NCI-H2196 treated with DMSO at 0.1 percent for 48 hours (cell line): ENCODE results near the gene SLC9A3.
A peak's percentile ranks its signal among the peaks of the same experiment; 100 is the strongest.
"Not testable (repeated sequence)": the region's sequence is repeated elsewhere in the genome, so short reads cannot be mapped to it uniquely, and the experiment has no call there.

ENCODE experiments used
- DNase-seq: peaks from one replicate; lab custom pipeline; 2025; ENCODE audit not compliant: unreplicated experiment; lab: John Stamatoyannopoulos, UW

Gene SLC9A3

DNA sequence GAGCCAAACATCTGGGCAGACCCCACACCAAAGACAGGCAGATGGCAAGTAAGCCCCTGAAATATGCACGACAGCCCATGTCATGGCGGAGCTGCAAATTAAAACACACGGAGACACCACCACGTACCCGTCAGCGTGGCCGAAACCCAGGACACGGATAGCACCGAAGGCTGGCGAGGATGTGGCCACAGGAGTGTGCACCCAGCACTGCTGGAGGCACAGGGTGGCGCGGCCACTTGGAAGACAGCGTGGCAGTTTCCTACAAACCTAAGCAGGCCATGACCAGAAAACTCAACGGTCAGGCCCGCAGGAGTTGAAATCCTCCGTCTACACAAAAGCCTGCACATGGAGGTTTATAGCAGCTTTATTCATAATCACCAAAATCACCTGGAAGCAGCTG, 12.8 kb downstream of the SLC9A3 start:
- no peak for DNase-seq

DNA sequence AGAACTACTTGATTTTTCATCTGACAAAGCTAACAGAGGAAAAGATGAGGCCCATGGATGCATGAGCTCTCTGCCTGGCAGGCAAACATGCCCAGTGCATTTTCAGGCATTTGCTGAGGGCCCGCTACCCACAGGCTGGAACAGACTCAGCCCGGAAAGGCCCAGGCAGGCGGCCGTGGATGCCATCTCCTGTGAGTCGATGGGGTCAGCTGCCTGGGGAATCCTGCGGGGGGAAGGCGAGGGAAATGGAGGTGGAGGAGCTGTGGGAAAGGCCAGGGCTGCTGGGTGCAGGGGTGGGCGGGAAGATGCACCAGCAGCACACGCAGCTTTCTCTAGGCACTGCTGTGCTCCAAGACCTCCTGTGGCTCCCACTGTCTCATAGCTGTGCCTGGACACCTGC, 13.7 kb downstream of the SLC9A3 start:
- DNase-seq, result no peak

DNA sequence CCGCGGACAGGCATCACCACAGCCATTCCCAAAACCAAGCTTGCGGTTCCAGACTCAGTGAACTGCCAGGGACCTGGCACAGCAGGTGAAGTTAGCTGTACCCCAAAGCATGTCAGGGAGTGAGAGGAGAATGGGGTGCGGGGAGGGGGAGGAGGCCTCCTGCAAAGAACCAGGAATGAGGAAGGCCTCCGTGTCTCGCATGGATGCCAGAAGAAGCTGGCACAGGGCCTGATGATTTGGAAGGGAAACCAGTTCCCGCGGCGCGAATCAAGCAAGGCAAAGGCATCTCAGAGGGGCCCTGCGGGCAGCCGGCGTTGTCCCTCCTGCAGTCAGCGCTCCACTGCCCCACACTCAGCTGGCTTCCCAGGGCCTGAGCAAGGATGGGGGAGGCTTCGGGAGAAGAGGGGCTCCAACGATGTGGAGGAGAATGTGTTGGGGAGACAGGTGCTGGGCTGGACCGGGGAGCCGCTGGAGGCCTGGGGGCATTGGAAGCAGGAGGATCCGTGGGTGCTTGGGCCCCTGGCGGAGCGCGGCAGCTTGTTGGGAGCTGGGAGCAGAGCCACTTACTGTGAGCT, 14.6 kb downstream of the SLC9A3 start:
- DNase-seq, result no peak

DNA sequence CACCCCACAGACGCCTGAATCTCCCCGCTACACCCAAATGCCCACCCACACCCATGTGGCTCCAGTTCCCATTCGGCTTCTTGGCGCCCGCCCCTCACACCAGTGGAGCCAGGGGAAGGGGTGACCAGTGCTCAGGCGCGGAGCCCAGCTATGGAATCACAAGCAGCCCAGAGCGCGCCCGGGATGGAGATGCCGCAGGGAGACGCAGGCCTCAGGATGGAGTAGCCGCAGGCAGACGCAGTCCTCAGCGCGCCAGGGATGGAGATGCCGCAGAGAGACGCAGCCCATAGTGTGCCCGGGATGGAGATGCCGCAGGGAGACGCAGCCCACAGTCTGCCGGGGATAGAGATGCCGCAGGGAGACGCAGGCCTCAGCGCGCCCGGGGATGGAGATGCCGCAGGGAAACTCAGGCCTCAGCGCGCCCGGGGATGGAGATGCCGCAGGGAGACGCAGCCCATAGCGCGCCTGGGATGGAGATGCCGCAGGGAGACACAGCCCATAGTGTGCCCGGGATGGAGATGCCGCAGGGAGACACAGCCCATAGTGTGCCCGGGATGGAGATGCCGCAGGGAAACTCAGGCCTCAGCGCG, 16.2 kb downstream of the SLC9A3 start:
- DNase-seq, result not testable (repeated sequence)

DNA sequence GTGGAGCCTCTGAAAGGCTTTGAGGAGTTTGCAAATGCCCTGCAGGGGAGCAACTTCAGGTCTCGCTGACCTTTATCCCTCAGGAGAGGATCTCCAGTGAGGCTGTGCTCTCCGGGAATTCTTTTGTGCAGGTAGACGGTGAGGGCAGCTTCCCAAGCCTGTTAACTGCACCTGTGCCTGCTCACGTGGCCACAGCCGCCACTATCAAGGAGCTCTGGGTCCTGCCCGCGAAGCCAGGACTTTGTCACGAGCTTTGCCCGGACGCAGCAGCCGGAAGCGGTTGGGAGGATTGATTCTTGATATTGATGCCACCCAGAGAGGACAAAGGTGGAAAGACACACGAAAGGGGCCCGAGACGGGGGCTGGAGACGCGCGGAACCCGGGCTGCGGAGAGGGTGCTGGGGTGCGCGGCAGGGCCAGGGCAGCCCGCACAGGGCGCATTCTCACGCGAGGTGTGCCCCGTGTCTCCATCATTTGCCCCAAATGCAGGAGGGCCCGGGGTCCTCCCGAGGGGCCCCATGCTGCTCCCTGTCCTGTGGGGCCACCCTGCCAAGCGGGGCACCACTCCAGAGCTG, 18.2 kb downstream of the SLC9A3 start:
- DNase-seq, result peak; percentile 50

DNA sequence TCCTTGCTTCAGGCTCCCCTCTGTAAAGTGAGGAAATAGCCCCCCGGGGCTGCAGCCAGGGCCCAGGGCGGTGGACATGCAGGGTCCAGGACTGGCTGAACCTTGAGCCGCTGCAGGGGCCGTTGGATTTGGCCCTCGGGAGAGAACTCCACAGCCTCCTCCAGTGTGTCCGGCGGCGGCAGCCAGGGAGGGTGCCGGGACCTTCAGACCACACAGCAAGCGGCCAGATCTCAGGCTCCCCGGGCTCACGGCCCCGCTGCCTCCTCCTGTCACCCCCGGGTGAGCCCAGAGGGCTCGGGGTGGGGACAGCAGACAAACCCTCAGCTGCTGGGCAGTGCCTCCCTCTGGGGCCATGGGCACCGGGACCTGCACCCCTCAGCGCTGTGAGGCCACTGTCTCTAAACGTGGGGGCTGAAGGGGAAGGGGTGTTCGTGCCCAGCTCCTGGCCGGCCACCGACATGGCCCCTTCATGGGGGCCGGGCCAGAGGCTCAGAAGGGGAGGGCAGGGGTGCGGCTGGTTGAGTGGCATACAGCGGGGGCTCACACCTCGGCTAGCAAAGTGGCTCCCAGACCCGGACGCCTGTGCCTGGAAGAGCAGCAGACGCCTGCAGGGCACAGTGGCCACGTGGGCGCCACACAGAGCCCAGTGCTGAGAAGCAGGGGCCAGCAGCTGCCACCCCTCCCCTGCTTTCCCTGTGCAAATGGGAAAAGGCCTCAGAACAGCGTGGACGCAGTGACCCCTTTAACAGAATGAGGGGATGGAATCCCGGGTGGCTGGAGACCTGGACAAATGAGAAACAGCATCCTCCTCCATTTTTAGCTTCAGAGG, 19.7 kb downstream of the SLC9A3 start:
- no peak for DNase-seq

DNA sequence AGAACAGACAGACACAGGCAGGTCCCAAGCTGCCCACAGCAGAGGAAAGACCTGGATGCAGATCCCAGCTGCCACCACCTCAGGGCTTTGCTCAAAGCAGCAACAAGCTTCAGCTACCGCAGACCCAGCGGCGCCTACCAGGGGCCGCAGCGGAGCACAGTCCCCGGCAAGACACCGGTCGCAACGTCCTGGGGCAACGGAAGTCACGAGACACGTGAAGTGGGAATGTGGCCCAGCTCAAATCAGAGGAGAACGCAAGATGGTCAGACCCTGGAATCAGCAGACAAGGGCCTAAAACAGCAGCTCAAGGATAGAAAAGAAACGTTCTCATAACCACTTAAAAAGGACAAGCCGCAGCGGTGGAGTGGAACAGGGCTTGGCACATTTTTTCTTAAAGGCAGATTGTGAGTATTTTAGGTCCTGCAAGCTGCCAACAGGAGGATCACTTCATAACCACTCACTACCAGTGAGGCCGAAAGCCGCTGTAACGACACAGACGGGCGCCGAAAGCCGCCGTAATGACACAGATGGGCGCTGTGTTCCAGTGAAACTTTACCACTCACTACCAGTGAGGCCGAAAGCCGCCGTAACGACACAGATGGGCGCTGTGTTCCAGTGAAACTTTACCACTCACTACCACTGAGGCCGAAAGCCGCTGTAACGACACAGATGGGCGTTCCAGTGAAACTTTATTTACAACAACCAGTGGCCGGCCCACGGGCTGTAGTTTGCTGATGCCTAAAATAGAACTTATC, 21.7 kb downstream of the SLC9A3 start:
- DNase-seq, result no peak

DNA sequence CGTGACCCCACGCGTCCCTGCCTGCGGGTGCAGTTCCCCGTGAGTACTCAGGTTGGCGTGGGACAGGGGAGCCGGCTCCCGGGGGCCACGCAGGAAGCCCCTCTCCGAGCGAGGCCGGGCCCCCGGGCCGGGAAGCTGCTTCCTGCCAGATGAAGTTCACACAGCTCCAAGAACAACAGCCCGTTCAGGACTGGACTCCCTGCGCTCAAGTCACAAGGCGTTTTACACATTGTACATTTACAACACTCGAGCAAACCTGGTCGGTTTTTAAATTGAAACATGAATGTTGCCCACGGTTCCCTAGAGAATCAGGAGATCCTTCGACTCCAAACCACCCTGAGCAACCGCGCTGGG, 22.4 kb downstream of the SLC9A3 start:
- DNase-seq, result no peak

DNA sequence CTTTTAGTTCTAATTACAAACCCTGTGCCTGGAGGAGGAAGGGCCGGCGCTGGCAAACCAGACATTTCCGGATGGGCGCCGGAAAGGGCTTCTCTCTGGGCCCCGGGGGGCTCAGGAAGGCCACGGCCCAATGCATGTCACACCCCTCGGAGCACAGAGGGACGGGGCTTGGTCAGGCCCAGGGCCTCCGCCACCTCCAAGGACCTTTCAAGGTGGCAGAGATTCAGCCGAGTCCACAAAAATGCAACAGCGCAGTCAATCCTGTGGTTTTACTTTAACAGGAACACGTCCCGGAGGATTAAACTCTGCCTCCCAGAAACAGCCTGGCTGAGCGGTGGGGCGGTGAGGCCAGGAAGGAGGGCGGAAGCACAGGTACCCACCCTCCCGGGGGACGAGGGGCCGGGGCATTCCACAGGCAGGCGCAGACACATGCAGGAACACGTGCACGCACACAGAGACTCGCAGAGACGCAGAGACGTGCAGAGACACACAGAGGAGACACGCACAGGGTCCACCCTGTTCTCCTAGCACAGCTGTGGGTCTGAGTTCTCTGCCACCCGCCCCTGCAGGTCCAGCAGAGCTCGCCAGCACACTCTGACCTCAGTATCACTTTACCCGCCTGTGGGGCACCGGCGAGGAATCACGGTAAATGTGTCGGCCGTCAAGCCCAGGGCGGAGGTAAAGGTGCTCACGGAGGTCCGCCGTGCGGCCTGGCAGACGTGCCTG, 23.0 kb downstream of the SLC9A3 start:
- DNase-seq, result no peak

DNA sequence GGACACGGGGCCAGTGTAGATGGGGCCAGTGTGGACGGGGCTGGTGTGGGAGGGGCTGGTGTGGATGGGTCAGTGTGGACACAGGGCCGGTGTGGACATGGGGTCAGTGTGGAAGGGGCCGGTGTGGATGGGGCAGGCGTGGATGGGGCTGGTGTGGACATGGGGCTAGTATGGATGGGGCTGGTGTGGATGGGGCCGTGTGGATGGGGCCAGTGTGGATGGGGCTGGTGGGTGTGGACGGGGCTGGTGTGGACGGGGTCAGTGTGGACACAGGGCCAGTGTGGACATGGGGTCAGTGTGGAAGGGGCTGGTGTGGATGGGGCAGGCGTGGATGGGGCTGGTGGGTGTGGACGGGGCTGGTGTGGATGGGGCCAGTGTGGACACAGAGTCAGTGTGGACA, 23.8 kb downstream of the SLC9A3 start:
- no peak for DNase-seq

DNA sequence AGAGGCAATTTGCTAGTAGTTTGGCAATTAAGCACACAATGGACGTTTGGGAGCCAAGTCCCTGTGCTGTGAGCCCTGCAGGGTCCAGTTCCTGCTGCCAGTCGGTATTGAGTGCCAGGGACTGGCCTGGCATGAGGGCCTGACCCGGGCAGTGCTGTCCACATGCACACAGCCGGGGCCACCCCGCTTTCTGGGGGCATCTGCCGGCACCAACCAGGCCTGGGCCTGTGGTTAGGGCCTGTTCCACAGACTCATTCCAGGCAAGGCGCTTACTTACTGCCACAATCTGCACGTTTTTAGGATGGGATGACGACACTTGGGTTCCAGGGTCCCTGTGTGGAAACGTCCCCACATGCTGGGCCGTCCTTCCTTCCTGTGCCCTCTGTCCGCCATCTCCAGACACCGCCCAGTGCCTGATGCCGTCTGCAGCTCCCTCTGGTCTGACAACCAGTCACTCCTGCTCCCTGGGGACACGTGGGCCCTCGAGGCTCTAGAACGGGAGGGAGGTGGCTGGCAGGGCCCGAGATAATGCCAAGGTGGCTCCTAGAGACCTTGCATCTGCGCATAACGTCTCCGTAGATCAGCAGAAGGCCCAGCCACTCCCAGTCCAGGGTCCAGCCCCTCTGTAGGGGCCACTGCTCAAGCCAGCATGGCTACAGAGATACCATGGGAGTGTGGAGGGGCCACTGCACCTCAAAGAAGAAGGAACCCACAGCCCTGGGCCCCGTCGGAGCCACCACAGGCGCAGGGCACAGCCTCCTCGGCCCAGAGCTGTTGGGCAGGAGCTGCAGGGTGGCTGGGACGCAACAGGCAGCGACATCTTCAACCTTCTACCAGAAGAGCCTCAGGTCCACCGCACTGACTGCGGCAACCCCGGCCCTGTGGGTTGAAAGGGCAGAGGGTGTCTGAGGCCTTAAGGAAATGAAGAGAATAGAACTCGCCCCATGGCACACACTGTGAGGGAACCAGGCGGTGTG, 24.7 kb downstream of the SLC9A3 start:
- no peak for DNase-seq

DNA sequence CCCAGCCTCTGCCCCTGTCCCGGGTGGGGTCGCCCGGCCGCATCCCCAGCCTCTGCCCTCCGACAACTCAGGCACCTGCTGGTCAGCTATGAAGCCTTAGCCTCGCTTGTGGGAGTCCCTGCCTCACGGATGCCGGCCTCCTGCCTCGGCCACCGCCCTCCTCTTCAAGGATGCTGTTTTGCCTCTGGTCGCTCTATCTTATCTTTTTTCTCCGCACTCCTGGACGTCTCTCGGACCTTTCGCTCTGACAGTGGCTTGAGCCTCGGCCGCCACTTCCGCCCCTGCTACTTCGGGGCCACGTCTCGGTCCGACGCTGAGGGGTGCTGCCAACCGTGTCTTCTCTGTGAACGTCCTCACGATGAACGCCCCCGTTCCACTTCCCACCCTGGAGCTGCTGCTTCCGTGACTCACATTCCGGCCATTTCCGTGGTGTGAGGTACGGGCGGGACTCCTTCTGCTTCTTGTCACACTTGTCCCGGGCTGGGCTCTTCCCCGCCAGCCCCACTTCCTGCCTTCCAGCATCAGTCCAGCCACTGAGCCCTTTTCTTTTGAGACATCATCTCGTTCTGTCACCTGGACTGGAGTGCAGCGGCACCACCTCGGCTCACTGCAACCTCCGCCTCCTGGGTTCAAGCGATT, 26.3 kb downstream of the SLC9A3 start:
- no peak for DNase-seq

DNA sequence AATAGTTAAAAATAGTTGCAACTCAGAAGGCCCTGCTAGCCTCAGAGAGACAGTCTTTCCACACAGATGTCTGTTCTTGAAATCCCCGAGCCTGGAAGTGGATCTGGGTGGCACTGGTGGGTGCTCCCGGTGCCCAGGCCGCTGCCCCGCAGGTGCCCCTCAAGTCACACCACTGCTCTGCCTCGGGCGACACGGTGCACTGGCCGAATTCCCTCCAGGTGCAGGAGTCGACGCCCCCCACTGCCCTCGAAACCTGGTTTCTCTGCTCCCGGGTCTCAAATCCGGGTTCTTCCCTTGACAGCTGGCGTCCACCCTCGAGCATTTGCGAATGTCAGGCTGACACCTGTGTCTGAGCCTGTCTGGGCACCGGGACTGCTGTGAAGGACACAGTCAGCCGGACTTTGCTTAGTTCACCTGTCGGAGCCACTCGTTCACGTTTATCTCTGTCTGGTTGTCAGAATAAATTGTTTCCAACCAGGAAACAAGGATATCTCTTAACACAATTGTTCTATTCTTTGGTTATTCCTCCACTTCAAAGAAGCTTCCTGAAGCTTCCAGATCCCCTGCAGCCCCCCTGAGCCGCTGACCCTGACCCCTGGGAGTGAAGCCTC, 27.1 kb downstream of the SLC9A3 start:
- DNase-seq, result no peak

DNA sequence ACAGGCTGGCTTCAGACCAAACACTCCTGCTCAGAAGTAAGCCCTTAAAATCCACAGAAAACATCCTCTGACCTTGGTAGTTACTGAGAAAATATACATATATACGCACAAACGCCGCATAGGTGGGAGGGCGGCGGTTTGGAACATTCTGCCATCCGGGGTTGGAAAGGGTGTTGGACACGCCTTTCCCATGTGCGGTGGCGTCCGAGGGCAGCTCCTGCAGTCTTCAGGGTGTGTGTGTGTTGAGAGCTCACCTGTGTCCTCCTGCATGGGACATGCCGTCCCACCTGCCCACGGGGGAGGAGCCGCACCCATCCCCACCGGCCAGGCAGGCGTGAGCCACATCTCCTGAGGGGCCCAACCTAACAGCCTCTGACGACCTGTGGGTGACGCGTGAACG, 28.2 kb downstream of the SLC9A3 start:
- no peak for DNase-seq

DNA sequence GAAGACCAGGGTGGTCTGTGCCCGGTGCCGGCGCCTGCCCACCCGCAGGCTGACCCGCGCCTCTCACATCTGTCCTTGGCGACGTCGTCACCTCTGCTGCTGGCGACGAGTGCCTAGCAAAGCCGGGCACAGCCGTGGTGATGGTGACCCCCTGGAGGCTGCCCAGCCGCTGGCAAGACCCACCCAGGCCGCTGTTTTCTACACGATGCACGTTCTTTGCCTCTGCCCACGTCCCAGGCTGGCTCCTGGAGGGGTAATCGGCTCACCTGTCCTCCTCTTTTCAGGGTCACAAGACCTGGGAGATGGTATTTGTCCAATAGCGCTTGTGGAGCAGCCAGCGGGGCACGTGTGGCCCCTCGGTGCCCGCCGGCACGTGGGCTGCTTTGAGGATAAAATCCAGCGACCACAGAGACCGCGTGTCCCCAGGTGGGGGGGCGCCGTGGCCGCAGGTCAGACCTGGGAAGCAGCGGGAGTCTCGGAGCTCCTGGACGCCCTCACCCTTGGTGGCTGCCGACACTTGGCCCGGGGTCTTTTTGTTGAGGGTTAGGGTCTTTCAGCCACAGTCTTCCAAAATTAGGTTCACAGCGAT, 29.5 kb downstream of the SLC9A3 start:
- DNase-seq, result no peak

DNA sequence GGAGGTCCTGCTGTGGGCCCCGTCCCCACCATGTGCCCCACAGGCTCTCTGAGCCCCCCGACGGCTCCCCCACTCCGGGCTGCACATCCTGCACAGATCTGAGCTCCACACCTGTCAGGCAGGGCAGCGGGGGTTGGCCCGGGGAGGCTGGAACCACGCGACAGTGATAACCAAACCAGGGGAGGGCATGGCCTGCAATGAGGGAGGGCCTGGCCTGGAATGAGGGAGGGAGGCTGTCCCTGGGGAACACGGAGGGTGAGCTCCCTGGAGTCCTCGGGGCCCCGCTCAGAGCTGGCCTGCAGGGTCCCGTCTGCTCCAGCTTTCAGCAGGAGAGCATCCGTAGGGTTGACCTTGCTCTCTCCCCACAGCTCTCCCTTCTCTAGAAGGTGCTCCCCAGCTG, 30.5 kb downstream of the SLC9A3 start:
- DNase-seq, result no peak

DNA sequence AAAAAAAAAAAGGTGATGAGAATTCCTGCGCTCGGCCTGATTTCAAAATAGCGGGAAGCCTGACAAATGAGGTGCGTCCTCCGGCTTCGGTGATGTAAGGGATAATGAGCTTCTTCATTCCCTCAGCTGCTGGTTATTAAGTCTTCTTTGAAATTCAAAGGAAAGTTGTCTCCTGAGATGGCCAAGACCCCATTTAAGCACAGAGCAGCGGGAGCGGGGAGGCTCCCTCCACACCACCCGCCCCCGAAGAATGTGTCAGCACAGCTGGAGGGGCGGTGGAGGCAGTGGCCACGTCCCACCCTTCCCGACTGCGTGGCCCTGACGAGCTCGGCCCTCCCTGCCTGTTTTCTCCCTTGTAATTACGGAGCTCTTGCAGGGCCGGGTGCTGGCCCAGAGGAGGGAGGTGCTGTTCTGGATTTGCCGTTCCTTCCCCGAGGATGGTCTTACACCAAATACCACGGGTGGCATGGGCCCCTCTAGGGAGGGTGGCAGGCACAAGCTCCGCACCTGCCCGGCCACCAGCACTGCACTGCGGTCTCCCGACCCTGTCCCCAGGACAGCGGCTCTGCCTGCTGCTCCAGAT, 31.0 kb downstream of the SLC9A3 start:
- DNase-seq, result no peak

DNA sequence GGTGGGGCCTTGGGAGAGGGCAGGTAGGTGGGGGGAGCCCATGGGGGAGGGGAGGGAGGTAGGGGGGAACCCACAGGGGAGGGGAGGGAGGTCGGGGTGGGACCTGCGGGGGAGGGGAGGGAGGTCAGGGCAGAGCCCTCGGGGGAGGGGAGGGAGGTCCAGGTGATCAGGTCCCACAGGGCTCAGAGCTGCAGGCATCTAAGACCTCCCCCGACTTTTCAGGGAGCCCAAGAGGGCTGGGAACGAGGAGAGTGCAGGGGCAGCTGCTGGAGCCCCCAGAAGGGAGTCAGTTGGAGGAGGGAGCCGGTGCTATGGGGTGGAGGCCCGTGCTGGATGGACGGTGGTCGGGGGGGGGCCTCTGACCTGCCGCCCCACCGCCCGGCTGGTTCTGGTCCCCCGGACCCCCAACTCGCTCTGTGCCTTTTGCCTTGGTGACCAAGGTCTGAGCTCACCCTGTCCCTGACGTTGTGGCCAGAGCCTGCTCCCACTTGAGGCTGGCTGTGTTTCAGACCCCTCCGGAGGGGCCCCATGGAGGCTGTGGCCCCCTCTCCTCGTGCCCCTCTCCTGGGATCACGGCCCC, 31.8 kb downstream of the SLC9A3 start:
- DNase-seq, result no peak
